ENCODE data around the gene FSTL4. TPM values are rescaled to one million over a fixed set of nuclear protein-coding genes. Genes with fewer than 3 reads are reported as not detected.

The FSTL4 gene
- total and polyA plus RNA-seq, 2 experiments from 2014 or later = 1.4 to 2.8 TPM

GRCh38 chr5:133599600-133599999, 12.7 kb downstream of the FSTL4 start (continued):
- no peak for TF ChIP-seq ZNF462 (CRISPR knock-in tag; IDR thresholded peaks at IDR 0.05)
- TF ChIP-seq ZNF114 (CRISPR knock-in tag; IDR thresholded peaks at IDR 0.05) = no peak
- no peak for TF ChIP-seq POLR2AphosphoS5 (IDR thresholded peaks at IDR 0.05; ENCODE audit: low read depth)

- Histone ChIP-seq H4K20me1 (replicated peaks; ENCODE audit: insufficient read depth) (no peaks in the 10 kb centered on the region), H3K27ac (ENCODE audit: low read depth) (no peak overlapping the region), H3F3A (replicated peaks; ENCODE audit: low read depth) (no peaks in the 10 kb centered on the region), H3K79me2 (replicated peaks; ENCODE audit: insufficient read depth) (no peaks in the 10 kb centered on the region), H3K4me2 (no peak overlapping the region), H3K4me1 (ENCODE audit: insufficient read depth) (peaks cover 24% of the 10 kb centered on the region), H3K27me3 (ENCODE audit: insufficient read depth) (no peaks in the 10 kb centered on the region), H3K36me3 (ENCODE audit: insufficient read depth) (no peaks in the 10 kb centered on the region), H2AFZ (no peak overlapping the region), H3K9me2 (ENCODE audit: insufficient read depth) (no peaks in the 10 kb centered on the region), H3K4me3 (no peak overlapping the region)
- Mint-ChIP-seq H3K9me3 (no peaks in the 10 kb centered on the region), H3K4me1 (peaks cover 33% of the 10 kb centered on the region), H3K4me3 (no peak overlapping the region), H3K36me3 (ENCODE audit: low read depth) (no peaks in the 10 kb centered on the region), H3K27ac (no peak overlapping the region), H3K27me3 (ENCODE audit: insufficient read depth, low read depth, poor library complexity) (peaks cover 13% of the 10 kb centered on the region)
- ATAC-seq = no peak
- no peak for DNase-seq (ENCODE audit: low spot score)
- TF ChIP-seq JUNB (IDR thresholded peaks at IDR 0.05; ENCODE audit: unreplicated experiment) = no peak
- no peak for TF ChIP-seq ZNF114 (CRISPR knock-in tag; IDR thresholded peaks at IDR 0.05)
- no peak for TF ChIP-seq EZH2 (IDR thresholded peaks at IDR 0.05; ENCODE audit: low read depth, unreplicated experiment)
- TF ChIP-seq ETS1 (IDR thresholded peaks at IDR 0.05) = no peak
- no peak for TF ChIP-seq ZNF331 (CRISPR knock-in tag; IDR thresholded peaks at IDR 0.05; ENCODE audit: low read depth)
- no peak for TF ChIP-seq REST (IDR thresholded peaks at IDR 0.05; ENCODE audit: unreplicated experiment)
- TF ChIP-seq NANOG (IDR thresholded peaks at IDR 0.05; ENCODE audit: borderline replicate concordance) = no peak
- no peak for TF ChIP-seq POLR2AphosphoS5 (IDR thresholded peaks at IDR 0.05; ENCODE audit: low read depth)
- TF ChIP-seq CTCF (conservative IDR thresholded peaks at IDR 0.05; ENCODE audit: low read depth in 2 of 2) = no peak
These were observed 13.3 kb downstream of the FSTL4 start for GRCh38 chr5:133599044-133599443.
